Mucosa of rectum (tissue), 2 donors: ENCODE data around the gene CTSO.
"Not testable (repeated sequence)": the region's sequence is repeated elsewhere in the genome, so short reads cannot be mapped to it uniquely, and the experiment has no call there.

Experiments
- H3K27ac ChIP-seq, 2 donors: one replicate each; pipeline ENCODE4 v1.7.0; 2013; ENCODE audit warnings: inconsistent platforms in 2 of 2, low read depth in 2 of 2, low read length in 2 of 2
- H3K27me3 ChIP-seq, 2 donors: one replicate each; pipeline ENCODE4 v1.7.0; 2013; ENCODE audit warnings: low read length in 2 of 2; ENCODE audit not compliant: control insufficient read depth in 2 of 2, insufficient read depth in 2 of 2
- H3K36me3 ChIP-seq, 2 donors: one replicate each; pipeline ENCODE4 v1.7.0; 2013; ENCODE audit warnings: low read length in 2 of 2; ENCODE audit not compliant: control insufficient read depth in 2 of 2, insufficient read depth in 2 of 2
- H3K4me1 ChIP-seq, 2 donors: one replicate each; pipeline ENCODE4 v1.7.0; 2013; ENCODE audit warnings: low read length in 2 of 2, mild to moderate bottlenecking in 1 of 2; ENCODE audit not compliant: control insufficient read depth in 2 of 2, insufficient read depth in 2 of 2
- H3K4me3 ChIP-seq, 2 donors: one replicate each; pipeline ENCODE4 v1.7.0; 2013; ENCODE audit warnings: low read length in 2 of 2
- H3K9ac ChIP-seq, 2 donors: one replicate each; pipeline ENCODE4 v1.7.0; 2013; ENCODE audit warnings: low read length in 2 of 2, low read depth in 1 of 2, mild to moderate bottlenecking in 1 of 2
- H3K9me3 ChIP-seq, 2 donors: one replicate each; pipeline ENCODE4 v1.7.0; 2013; ENCODE audit warnings: low read length in 2 of 2; ENCODE audit not compliant: control insufficient read depth in 2 of 2
- donor health status: healthy.
- donor health status: Normal muscosa, but diverticular disease.

Gene CTSO

DNA sequence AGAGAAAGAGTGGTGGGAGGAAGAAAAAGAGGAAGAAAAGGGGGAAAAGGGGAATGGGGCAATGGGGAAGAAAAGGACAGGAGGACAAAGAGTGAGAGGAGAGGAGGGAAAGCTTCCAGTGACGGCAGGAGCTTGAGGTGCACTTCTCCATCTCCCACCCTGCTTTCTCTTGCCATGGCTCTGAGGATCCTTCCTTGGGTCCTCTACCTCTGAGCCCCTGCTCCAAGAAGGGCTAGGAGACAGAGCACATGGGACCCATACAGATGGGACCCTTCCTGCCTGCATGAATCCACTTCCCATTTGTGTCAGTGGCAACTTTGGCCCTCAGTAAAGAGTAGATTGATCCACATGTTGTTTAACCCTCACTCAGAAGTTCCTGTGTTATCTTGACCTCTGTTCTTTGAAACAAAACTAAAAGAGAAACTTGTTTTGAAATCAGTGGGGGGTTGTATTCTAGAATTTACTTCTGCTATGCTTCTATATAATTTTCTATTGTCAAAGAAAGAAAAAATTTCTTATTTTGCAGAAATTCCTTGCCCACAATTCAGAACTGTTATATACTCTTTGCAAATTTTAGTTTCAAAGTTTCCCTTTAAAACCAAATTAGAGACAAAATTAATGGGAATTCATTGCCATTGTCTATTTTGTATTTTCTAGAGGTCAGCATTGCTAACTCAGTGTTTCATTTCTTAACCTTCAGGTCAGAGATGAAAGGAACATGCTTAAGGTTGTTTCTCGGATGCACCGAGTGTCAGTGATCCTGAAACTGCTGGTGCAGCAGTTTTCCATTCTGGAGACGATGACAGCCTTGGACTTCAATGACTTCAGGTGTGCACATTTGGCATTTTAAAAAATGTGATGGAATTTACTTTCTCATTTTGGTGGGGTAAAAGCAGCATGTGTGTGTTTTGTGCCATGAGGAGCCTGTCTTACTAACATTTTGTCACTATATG is 45.2 kb downstream of the CTSO start:
- H3K27ac ChIP-seq, result no peak overlapping the region
- no peak overlapping the region for H3K9ac ChIP-seq

GRCh38 chr4:155907556-155907955 is 46.1 kb downstream of the CTSO start:
- Histone ChIP-seq H3K9me3 (no peaks in the 10 kb centered on the region), H3K4me3 (no peak overlapping the region), H3K36me3 (no peaks in the 10 kb centered on the region), H3K4me1 (no peaks in the 10 kb centered on the region), H3K27ac (no peak overlapping the region), H3K9ac (no peak overlapping the region), H3K27me3 (no peaks in the 10 kb centered on the region)

More for the DNA sequence above, 45.2 kb downstream of the CTSO start:
- Histone ChIP-seq H3K4me1 (no peaks in the 10 kb centered on the region), H3K36me3 (no peaks in the 10 kb centered on the region), H3K27me3 (no peaks in the 10 kb centered on the region), H3K4me3 (no peak overlapping the region), H3K9me3 (no peaks in the 10 kb centered on the region)

DNA sequence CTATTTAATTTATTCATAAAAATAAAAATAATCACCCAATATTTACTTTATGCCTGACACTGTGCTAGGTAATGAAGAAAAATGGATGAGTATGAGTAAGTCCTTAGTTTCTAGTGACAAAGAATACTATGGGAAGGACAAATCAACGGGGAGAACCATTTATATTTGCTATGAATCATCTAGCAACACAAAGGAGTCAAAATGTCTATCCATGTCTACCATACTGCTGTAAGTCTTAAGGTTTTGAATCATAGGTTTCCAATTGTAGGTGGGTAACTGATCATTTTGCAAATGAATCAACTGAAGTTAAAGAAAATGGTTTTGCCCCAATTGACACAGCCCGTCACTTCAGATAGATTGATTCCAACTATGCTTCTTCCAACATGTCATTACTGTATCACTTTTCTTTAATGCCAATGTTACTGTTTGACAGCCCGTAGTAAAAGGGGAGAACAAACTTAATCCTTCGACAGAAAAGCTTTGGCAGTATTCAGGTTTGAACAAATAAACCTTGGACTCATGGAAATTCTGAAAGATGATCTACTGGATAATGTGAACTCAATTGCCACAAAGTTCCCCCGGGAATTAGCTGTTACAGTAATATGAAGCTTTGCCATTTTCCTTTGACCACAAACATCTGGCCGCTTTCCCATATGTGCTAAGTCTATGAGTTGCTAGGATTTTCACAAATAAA is 47.0 kb downstream of the CTSO start:
- Histone ChIP-seq H3K4me3 (no peak overlapping the region), H3K9ac (no peak overlapping the region), H3K27ac (no peak overlapping the region), H3K27me3 (no peaks in the 10 kb centered on the region), H3K36me3 (no peaks in the 10 kb centered on the region), H3K9me3 (no peaks in the 10 kb centered on the region), H3K4me1 (no peaks in the 10 kb centered on the region)

GRCh38 chr4:155904331-155904730 is 49.3 kb downstream of the CTSO start:
- Histone ChIP-seq H3K27me3 (no peaks in the 10 kb centered on the region), H3K4me1 (no peaks in the 10 kb centered on the region), H3K9ac (no peak overlapping the region), H3K4me3 (no peak overlapping the region), H3K36me3 (no peaks in the 10 kb centered on the region), H3K9me3 (no peaks in the 10 kb centered on the region), H3K27ac (no peak overlapping the region)

- Histone ChIP-seq H3K4me1 (no peaks in the 10 kb centered on the region), H3K9me3 (no peaks in the 10 kb centered on the region), H3K4me3 (no peak within 1 kb of the TSS), H3K9ac (no peak within 1 kb of the TSS), H3K27ac (no peak within 1 kb of the TSS), H3K36me3 (no peaks in the 10 kb centered on the region), H3K27me3 (no peaks in the 10 kb centered on the region)
Measured at GRCh38 chr4:155903453-155903852, 50.2 kb downstream of the CTSO start, which contains the start of gene TDO2. TDO2 (plus strand) TSS chr4:155903696; CDS start chr4:155903759, 63 bp downstream.

DNA sequence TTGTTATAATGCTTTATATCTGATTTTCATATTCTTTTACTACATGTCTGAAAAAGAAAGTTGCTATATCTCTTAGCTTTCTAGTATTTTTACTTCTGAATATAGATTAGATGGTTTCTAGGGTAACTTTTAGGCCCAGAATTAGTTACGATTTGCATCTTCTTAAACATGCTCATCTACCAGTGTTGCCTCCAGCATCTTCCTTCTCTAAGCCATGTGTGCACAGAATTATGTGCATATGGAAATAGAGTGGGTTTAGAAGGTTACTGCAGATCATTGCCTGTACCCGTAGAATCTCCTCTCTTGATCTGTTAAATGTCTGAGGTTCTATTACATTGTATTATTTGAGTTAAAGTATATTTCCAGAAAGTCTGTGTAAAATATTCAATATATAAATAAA is 52.7 kb downstream of the CTSO start:
- H3K36me3 ChIP-seq, result no peaks in the 10 kb centered on the region
- no peak overlapping the region for H3K27ac ChIP-seq
- H3K27me3 ChIP-seq, result no peaks in the 10 kb centered on the region
- no peaks in the 10 kb centered on the region for H3K4me1 ChIP-seq
- no peaks in the 10 kb centered on the region for H3K9me3 ChIP-seq
- H3K9ac ChIP-seq, result no peak overlapping the region
- no peak overlapping the region for H3K4me3 ChIP-seq

DNA sequence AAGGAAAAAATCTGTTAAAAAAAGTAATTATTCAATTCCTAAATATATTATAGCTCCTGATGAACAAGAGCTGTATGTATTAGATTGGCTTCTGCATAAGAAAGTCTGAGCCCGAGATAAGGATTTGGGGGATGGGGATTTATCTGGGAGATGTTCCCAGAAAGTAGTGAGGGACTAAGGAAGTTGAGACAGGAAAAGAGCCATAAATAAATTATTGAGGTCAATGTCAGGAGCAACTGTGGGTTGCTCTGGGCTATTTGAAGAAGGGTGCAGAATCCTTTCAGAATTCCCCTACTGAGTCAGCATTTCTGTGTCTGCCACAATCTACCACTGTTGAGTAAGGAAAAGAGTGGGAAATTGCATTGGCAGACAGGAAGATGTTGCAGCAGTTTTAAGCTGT is 53.3 kb downstream of the CTSO start:
- Histone ChIP-seq H3K9ac (no peak overlapping the region), H3K9me3 (no peaks in the 10 kb centered on the region), H3K27ac (no peak overlapping the region), H3K27me3 (no peaks in the 10 kb centered on the region), H3K4me3 (no peak overlapping the region), H3K4me1 (no peaks in the 10 kb centered on the region), H3K36me3 (no peaks in the 10 kb centered on the region)

DNA sequence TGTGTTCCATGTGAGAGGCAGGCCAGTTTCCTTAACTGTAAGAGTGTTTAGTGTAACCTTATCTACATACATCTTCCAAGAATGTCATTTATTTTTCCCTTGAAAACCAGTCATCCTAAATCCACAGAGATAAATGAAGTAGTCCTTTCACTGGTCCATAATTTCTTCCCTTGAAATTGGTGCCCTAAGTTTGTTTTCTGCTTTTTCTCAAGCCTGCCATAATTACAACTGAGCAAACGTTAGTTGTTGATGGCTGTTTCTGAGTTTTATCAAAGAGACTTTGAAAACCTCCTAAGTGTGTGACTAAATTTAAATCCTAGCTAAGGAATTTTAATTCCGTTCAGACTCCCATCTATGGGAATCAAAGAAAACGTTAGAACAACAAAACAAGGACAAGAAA is 53.8 kb downstream of the CTSO start:
- no peaks in the 10 kb centered on the region for H3K9me3 ChIP-seq
- no peak overlapping the region for H3K9ac ChIP-seq
- H3K27ac ChIP-seq, result no peak overlapping the region

DNA sequence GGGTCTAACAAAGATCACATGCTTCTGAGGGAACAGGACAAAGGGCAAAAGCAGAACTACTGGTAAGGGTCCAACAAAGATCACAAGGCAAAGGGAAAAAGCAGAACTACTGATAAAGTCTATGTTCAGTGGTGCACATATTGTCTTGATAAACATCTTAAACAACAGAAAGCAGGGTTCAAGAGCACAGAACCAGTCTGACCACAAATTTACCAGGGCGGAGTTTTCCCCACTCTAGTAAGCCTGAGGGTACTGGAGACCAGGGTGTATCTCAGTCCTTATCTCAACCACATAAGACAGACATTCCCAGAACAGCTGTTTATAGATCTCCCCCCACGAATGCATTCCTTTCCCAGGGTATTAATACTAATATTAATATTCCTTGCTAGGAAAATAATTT is 55.3 kb downstream of the CTSO start:
- not testable (repeated sequence) for H3K4me3 ChIP-seq, H3K27me3 ChIP-seq, H3K4me1 ChIP-seq, H3K9me3 ChIP-seq, H3K36me3 ChIP-seq, H3K9ac ChIP-seq, H3K27ac ChIP-seq

More for the DNA sequence above, 53.8 kb downstream of the CTSO start:
- no peaks in the 10 kb centered on the region for H3K36me3 ChIP-seq
- H3K4me3 ChIP-seq, result no peak overlapping the region
- H3K4me1 ChIP-seq, result no peaks in the 10 kb centered on the region
- H3K27me3 ChIP-seq, result no peaks in the 10 kb centered on the region

DNA sequence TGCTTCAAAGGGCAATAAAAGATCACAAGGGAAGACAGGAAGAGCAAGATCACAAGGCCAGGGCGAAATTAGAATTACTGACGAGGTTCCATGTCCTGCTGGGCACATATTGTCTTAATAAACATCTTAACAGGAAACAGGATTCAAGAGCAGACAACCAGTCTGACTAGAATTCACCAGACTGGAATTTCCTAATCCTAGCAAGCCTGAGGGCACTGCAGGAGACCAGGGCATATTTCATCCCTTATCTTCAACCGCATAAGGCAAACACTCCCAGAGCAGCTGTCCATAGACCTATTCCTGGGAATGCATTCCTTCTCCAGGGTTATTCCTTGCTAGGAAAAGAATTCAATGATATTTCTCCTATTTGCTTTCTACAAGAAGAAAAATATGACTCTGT is 62.6 kb downstream of the CTSO start:
- Histone ChIP-seq H3K9ac (no peak overlapping the region), H3K4me3 (no peak overlapping the region), H3K27ac (no peak overlapping the region), H3K4me1 (no peaks in the 10 kb centered on the region), H3K36me3 (no peaks in the 10 kb centered on the region), H3K9me3 (no peaks in the 10 kb centered on the region), H3K27me3 (no peaks in the 10 kb centered on the region)
